NCI-H510A (cell line): ENCODE data around the gene ATN1.

Source experiments
- DNase-seq: peaks from one replicate; lab custom pipeline; 2025; lab: John Stamatoyannopoulos, UW

ATN1 gene

GRCh38 chr12:6959058-6959804, 31.5 kb downstream of the ATN1 start:
- DNase-seq: no peak

GRCh38 chr12:6959805-6960592, 32.2 kb downstream of the ATN1 start:
- DNase-seq: no peak

DNA sequence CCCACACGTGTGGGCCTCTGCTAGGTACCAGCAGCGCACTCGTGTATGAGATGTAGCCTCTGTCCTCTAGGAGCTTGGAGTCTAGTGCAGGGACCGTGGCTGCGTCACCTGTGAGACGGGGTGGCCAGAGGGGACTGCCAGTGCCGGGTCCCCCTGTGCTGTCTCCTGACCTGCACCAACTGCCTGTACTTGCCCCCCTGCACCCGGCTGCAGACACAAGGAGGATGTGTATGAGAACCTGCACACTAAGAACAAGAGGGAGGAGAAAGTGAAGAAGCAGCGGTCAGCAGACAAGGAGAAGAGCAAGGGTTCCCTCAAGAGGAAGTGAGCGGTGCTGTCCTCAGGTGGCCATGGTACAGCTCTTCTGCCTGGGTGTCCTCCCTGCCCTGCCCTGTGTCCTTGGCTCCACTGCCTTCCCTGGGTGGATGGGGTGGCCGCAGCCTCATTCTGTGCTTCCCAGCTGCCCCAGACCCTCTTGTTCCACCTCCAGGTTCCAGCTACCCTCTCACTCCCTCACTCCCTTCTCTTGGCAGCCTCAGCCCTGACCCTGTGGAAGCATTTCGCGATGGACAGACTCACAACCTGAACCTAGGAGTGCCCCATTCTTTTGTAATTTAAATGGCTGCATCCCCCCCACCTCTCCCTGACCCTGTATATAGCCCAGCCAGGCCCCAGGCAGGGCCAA, 33.0 kb downstream of the ATN1 start:
- DNase-seq: no peak

DNA sequence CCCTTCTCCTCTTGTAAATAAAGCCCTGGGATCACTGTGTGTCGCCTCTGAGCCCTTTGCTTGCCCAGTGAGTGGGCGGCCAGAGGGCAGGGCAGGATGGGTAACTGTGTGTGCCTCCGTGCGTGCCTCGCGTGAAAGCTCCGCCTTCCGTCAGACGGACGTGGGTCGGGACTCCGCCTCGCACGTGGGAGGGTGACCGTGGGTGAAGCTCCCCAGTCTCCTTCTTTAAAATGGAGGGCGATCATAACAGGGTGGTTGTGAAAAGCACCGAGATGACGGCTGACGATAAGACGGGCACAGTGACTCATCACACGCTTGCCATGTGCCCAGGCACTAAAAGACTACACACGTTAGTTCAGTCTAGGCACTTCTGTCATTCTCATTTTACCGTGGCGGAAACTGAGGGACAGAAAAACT, 33.5 kb downstream of the ATN1 start:
- no peak for DNase-seq

DNA sequence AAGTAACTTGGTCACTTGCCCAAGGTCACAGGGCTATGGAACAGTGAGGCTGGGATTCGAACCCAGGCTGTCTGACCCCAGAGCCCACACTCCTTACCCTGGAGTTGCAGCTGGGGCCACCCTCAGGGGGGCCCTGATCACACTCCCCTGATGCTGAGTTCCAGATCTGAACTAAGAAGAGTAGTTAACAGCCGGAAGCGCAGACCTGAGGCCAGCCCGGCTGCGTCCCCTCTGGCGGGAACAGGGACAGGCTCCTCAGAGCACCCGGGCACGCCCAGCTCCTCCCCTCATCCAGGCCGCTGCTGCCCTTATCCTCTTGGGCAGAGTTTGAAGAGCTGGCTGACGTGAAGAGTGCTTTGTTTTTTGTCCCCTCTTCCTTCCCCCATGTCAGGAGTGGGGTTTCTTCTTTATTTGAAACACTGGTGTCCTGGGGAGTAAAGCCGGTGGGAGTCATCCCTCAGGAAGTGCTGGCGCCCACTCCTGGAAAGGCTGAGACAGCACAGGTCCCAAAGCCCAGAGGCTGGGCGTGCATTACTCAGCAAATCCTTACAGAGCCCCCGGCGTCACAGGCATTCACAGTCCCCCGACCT, 34.0 kb downstream of the ATN1 start:
- DNase-seq: peak; percentile 82

DNA sequence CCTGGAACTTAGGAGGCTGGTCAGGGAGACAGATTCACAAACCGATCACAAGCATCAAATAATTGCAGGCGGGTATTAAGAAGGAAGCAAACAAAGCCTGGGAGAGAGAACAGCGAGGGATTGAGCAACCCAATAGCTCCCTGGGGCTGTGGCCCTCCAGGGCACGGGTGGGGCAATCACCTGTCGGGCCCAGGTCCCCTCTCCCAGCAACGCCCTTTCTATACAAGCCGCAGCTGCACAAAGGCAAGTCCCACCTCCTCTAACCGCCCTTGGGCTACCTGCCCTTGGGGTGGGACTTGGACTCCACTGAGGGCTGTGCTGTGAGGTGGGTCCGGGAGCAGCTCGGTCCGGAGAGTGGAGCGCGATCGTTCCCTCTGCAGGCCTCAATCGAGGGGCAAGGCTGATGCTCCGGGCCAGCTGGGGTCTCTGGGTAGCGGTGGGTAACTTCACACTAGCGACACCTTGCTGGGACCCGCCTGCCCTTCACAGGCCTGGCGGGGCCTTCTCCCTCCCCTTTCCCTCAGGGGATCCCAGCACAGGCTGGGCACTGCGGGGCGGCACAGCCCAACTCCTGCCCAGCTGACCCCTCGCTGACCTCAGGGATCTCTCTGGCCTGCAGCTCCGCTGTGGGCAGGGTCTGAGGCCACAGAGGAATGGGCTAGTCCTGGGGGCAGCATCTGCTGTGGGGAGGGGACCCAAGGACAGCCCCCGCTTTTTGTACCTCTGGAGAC, 34.7 kb downstream of the ATN1 start:
- DNase-seq: peak; percentile 83

- DNase-seq: peak; percentile 90
These were observed 35.4 kb downstream of the ATN1 start for GRCh38 chr12:6963016-6963731.

DNA sequence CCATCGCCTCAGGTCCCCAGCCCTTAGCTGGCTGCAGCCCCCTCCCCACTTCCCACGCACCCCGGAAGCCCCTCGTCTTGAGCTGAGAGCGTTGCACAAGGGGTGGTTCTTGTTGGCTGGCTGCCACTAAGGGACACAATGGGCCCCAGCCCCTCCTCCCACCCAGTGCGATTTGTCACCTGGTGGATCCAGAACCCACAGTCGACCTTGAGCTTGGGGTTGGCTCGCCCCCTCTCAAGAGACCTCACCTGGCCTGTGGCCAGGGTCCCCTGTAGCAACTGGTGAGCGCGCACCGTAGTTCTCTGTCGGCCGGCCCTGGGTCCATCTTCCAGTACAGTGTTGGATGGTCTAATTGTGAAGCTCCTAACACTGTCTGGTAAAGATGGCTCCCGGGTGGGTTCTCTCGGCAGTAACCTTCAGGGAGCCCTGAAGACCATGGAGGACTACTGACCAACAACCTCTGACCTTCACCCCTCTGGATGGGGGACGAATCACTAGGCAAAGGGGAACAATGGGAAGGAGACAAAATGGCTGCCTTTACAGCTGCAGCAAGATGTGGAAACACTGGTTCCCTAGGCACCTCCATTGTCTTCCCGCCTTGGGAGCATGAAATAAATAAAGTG, 36.1 kb downstream of the ATN1 start:
- no peak for DNase-seq

- DNase-seq: no peak
These were observed 36.9 kb downstream of the ATN1 start for GRCh38 chr12:6964605-6965025.

DNA sequence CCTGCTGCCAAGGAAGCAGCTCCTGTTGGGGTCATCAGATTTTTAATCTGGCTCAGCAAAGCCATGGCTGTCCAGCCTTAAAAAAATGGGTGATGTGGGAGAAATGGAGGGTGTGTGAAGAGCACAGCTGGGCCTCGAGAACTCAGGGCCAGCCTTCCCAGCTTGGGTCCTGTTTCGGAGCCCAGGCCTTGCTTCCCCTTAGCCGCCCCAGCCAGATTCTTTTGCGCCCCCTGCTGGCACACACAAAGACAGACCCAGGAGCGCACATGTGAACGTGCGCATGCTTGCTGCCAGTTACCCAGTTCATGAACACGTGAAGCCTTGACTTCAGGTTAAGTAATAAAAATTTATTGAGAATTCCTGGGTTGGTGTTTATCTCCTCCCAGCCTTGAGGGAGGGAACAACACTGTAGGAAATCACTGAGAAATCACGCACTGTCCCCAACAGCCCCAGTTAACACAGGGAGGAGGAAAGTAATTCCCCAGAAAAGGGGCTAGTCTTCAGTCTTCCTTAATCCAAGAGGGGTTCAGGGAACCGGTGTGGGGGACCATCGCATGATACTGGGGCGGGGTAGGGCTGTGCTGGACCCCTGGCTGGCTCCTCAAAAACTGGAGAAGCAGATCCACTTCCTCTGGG, 37.4 kb downstream of the ATN1 start:
- peak; percentile 27 for DNase-seq

GRCh38 chr12:6965714-6966113, 38.0 kb downstream of the ATN1 start:
- no peak for DNase-seq

GRCh38 chr12:6966351-6966750, 38.6 kb downstream of the ATN1 start:
- no peak for DNase-seq

DNA sequence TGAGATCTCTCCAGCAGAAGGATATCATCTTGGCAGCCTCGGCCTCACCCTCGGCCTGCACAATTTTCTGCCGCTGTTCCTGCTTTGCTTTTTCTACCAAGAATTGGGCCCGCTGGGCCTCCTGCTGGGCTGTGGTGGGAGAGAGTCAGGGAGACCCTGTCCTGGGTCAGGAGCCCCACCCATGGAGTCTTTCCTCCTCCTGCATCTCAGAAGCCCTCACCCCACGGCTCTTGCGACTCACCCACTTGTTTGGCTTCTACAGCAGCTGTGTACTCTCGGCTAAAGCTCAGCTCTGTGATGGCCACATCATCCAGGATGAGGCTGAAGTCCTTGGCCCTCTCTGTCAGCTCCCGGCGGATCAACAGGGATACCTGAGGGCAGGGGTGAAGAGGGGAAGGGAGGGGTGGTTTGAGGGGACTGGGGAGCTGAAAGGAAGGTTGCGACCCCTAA, 39.9 kb downstream of the ATN1 start:
- no peak for DNase-seq

DNA sequence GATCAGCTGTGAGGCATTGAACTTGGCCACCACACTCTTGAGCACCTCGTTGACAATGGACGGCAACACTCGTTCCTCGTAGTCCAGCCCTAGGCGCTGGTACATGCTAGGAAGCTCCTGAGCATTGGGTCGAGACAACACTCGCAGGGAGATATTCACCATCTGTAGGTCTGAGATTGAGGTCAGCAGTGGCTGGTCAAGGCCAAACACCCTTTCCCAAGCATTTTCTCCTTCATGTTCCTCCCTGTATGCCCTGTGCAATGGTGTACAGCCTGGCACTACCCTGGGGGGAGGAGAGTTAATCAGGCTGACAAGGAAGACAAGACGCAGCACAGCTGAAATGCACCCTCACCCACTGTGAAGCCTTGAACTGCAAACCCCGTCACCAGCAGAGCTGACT, 40.7 kb downstream of the ATN1 start:
- no peak for DNase-seq

GRCh38 chr12:6970096-6970527, 42.4 kb downstream of the ATN1 start:
- no peak for DNase-seq

- DNase-seq: no peak
These were observed 46.4 kb downstream of the ATN1 start for GRCh38 chr12:6974180-6974579.

DNA sequence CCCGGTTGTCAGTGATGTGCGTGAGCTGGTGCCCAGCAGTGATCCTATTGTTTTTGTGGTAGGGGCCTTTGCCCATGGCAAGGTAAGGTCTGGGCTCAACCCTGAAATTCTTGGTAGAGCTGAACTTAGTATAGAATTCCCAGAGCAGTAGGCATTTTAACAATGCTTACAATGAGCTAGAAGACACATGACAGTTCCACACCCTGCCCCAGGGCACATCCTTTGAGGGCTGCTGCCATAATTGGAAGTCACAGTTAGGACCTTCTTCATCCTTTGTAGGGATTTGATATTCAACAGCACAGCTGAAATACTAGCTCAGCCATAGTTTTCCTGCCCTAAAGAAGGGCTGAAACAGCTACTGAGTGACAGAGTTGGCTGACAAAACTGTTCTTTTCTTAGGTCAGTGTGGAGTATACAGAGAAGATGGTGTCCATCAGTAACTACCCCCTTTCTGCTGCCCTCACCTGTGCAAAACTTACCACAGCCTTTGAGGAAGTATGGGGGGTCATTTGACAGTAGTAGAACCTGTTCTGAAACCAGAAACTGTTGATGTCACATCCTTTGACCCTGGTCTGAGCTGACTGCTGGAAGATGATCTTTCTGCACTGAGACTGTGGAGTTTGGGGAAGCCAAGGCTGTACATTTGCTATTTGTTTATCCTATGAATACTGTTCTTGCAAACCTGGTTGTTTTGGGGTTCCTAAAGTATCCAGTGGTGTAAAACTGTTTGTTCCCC, 47.7 kb downstream of the ATN1 start:
- DNase-seq: no peak

- no peak for DNase-seq
These were observed 49.9 kb downstream of the ATN1 start for GRCh38 chr12:6977653-6978052.

DNA sequence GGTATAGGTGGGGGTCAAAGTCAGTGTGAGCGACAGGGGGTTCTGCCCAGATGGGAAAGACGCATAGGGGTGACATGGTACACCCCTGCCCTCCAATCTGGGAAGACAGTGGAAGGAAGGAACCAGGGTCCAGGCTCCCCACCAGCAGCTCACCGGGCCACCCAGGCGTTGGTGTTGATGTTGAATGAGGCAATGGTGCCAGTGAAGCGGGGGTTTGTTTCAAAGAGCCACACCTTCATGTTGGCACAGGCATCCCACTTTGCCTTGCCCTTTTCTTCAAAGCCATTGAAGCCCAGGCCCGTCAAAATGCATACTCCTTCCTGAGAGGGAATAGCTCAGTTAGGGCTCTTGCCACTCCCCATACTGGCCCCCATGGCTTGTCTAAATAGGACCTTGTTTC, 50.4 kb downstream of the ATN1 start:
- DNase-seq: no peak
